Measurements from ENCODE around the gene SBF2. TPM values are rescaled to one million over a fixed set of nuclear protein-coding genes. Genes with fewer than 3 reads are reported as not detected.

Gene SBF2
- total RNA-seq, 1 experiment from 2014 or later, result 30.2 TPM

DNA sequence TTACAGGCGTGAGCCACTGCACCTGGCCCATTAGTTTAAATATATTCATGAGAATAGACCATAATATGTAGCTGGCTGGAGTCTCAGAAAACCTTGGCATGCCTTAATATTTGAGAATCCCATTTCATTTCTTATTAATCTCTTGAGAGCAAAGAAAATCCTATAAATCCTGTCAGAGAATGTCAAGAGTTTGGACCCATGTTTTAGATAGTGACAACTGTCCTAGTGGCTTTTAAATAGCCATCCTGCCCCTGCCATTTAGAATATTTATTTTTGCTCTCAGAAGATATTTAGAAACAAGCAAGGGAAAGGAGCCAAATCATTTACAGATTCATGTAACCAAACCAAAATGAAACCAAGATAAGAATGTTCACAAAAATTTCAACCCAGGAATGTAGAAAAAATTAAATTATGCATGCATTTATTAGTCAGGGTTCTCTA, 522.9 kb downstream of the SBF2 start:
- Histone ChIP-seq H3K9me3 (ENCODE audit: control insufficient read depth, low read depth, low read length) (no peaks in the 10 kb centered on the region), H3K56ac (ENCODE audit: insufficient read length, low read depth, low read length) (no peak overlapping the region), H2BK15ac (ENCODE audit: low read depth, low read length) (no peak overlapping the region), H3T11ph (ENCODE audit: low read length) (no peak overlapping the region), H4K20me1 (ENCODE audit: control insufficient read depth, insufficient read depth, insufficient read length) (no peaks in the 10 kb centered on the region), H3K4me2 (ENCODE audit: insufficient read depth, insufficient read length, low read length) (no peak overlapping the region), H4K5ac (ENCODE audit: insufficient read length, low read depth, low read length) (no peak overlapping the region), H4K91ac (ENCODE audit: insufficient read length, low read depth, low read length) (no peak overlapping the region), H3K9ac (ENCODE audit: extremely low read depth, insufficient read length, low read length) (no peak overlapping the region), H2BK120ac (ENCODE audit: low read depth, low read length, poor library complexity, severe bottlenecking) (no peak overlapping the region), H3K4me1 (ENCODE audit: insufficient read depth, low read length) (peaks cover 4% of the 10 kb centered on the region; the same call in 1 of the 2 replicates), H3K18ac (ENCODE audit: insufficient read length, low read depth, low read length) (no peak overlapping the region), H3K4ac (ENCODE audit: low read depth, low read length) (no peak overlapping the region), H3K27ac (ENCODE audit: insufficient read length, low read depth, low read length) (no peak overlapping the region), H3K79me2 (ENCODE audit: insufficient read depth, low read length) (no peaks in the 10 kb centered on the region), H2BK12ac (ENCODE audit: insufficient read length, low read depth, low read length) (no peak overlapping the region), H2BK5ac (ENCODE audit: insufficient read length, low read length) (no peak overlapping the region), H2BK20ac (ENCODE audit: low read depth, low read length, poor library complexity, severe bottlenecking) (no peak overlapping the region), H3K23ac (ENCODE audit: insufficient read length, low read depth, low read length) (no peak overlapping the region), H3K23me2 (ENCODE audit: insufficient read length, low read depth, low read length, poor library complexity, severe bottlenecking) (no peaks in the 10 kb centered on the region), H3K79me1 (ENCODE audit: insufficient read depth, low read depth, low read length, poor library complexity, severe bottlenecking) (no peaks in the 10 kb centered on the region), H3K14ac (ENCODE audit: insufficient read depth, low read length) (no peak overlapping the region), H4K8ac (replicated peaks; ENCODE audit: insufficient read length, low read depth, low read length) (no peak overlapping the region), H2AFZ (ENCODE audit: low read length) (no peak overlapping the region), H2AK5ac (ENCODE audit: insufficient read length, low read length) (no peak overlapping the region), H3K27me3 (ENCODE audit: insufficient read depth, low read length) (no peaks in the 10 kb centered on the region)
- Mint-ChIP-seq H3K4me3 (no peak overlapping the region), H3K27ac (no peak overlapping the region), H3K9me3 (no peaks in the 10 kb centered on the region), H3K27me3 (ENCODE audit: low read depth) (no peaks in the 10 kb centered on the region), H3K36me3 (ENCODE audit: insufficient read depth in 1 of 3, low read depth in 3 of 3) (peaks cover 0 to 5% (median 2%) of the 10 kb centered on the region in 3 experiments; a peak in 2 of 7 replicates), H3K4me1 (peaks cover 22 to 23% of the 10 kb centered on the region in 2 experiments)
- DNase-seq, result no peak
- TF ChIP-seq, protein P1, sequence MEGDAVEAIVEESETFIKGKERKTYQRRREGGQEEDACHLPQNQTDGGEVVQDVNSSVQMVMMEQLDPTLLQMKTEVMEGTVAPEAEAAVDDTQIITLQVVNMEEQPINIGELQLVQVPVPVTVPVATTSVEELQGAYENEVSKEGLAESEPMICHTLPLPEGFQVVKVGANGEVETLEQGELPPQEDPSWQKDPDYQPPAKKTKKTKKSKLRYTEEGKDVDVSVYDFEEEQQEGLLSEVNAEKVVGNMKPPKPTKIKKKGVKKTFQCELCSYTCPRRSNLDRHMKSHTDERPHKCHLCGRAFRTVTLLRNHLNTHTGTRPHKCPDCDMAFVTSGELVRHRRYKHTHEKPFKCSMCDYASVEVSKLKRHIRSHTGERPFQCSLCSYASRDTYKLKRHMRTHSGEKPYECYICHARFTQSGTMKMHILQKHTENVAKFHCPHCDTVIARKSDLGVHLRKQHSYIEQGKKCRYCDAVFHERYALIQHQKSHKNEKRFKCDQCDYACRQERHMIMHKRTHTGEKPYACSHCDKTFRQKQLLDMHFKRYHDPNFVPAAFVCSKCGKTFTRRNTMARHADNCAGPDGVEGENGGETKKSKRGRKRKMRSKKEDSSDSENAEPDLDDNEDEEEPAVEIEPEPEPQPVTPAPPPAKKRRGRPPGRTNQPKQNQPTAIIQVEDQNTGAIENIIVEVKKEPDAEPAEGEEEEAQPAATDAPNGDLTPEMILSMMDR (conservative IDR thresholded peaks at IDR 0.05), result no peak
- no CpG with 5 or more reads among the region's 1 CpG for WGBS (ENCODE audit: extremely low coverage, insufficient read length, low lambda C conversion rate)

All from H9 (cell line).